ENCODE results near the gene ETV3L.

ETV3L gene

GRCh38 chr1:157099633-157100009 lies at the start of gene ETV3L:
Gene ETV3L, minus strand, starts transcription at chr1:157099808. Its CDS starts 285 bp downstream, at chr1:157099523.
- no peak for DNase-seq (ENCODE audit: low spot score)

GRCh38 chr1:157147906-157148700 lies 48.5 kb upstream of the ETV3L start:
- no peak for DNase-seq (ENCODE audit: low spot score)

- DNase-seq (ENCODE audit: low spot score) = no peak
Observed at GRCh38 chr1:157147037-157147436, 47.4 kb upstream of the ETV3L start.

GRCh38 chr1:157146244-157146643 lies 46.6 kb upstream of the ETV3L start:
- DNase-seq (ENCODE audit: low spot score) = no peak

GRCh38 chr1:157145076-157145475 lies 45.5 kb upstream of the ETV3L start:
- no peak for DNase-seq (ENCODE audit: low spot score)

- DNase-seq (ENCODE audit: low spot score) = no peak
Observed at GRCh38 chr1:157144509-157144908, 44.9 kb upstream of the ETV3L start.

GRCh38 chr1:157142765-157143423 lies 43.3 kb upstream of the ETV3L start:
- no peak for DNase-seq (ENCODE audit: low spot score)

GRCh38 chr1:157142201-157142600 lies 42.6 kb upstream of the ETV3L start:
- no peak for DNase-seq (ENCODE audit: low spot score)

- no peak for DNase-seq (ENCODE audit: low spot score)
Observed at GRCh38 chr1:157141212-157141855, 41.7 kb upstream of the ETV3L start.

- no peak for DNase-seq (ENCODE audit: low spot score)
Observed at GRCh38 chr1:157140063-157140588, 40.5 kb upstream of the ETV3L start.

GRCh38 chr1:157139052-157139715 lies 39.6 kb upstream of the ETV3L start:
- DNase-seq (ENCODE audit: low spot score) = no peak

- peak; percentile 84 for DNase-seq (ENCODE audit: low spot score)
Observed at GRCh38 chr1:157138220-157139051, 38.8 kb upstream of the ETV3L start, which contains the start of gene ETV3. Gene ETV3, minus strand, starts transcription at chr1:157138395. Its CDS starts 2,043 bp downstream, at chr1:157136352.

GRCh38 chr1:157137408-157138219 lies 38.0 kb upstream of the ETV3L start:
- no peak for DNase-seq (ENCODE audit: low spot score)

- DNase-seq (ENCODE audit: low spot score) = no peak
Observed at GRCh38 chr1:157137046-157137407, 37.4 kb upstream of the ETV3L start.

GRCh38 chr1:157136133-157136532 lies 36.5 kb upstream of the ETV3L start:
- no peak for DNase-seq (ENCODE audit: low spot score)

GRCh38 chr1:157135646-157136045 lies 36.0 kb upstream of the ETV3L start:
- no peak for DNase-seq (ENCODE audit: low spot score)

GRCh38 chr1:157135070-157135469 lies 35.5 kb upstream of the ETV3L start:
- DNase-seq (ENCODE audit: low spot score) = no peak

- DNase-seq (ENCODE audit: low spot score) = no peak
Observed at GRCh38 chr1:157134442-157134841, 34.8 kb upstream of the ETV3L start.

- DNase-seq (ENCODE audit: low spot score) = no peak
Observed at GRCh38 chr1:157133426-157133825, 33.8 kb upstream of the ETV3L start.

- no peak for DNase-seq (ENCODE audit: low spot score)
Observed at GRCh38 chr1:157132616-157133167, 33.1 kb upstream of the ETV3L start.

Data from kidney capillary endothelial cell (primary cell).